Right lobe of liver (tissue), 6 donors: Measurements from ENCODE around the gene SYT11. TPM values are rescaled to one million over a fixed set of nuclear protein-coding genes. Genes with fewer than 3 reads are reported as not detected.
"Not testable (repeated sequence)": the region's sequence is repeated elsewhere in the genome, so short reads cannot be mapped to it uniquely, and the experiment has no call there.

Experiments used
- ATAC-seq, 4 donors: fragments of 200-7000 bp; cut with Tn5 transposase; one replicate each; pipeline ENCODE4 v1.9.1; 2020; ENCODE audit warnings: mild to moderate bottlenecking in 4 of 4, moderate library complexity in 4 of 4
- DNase-seq, 3 donors: peaks; one replicate each; pipeline ENCODE4 v3.0.0-alpha.2; 2020
- H3K27ac ChIP-seq, 3 donors: fragments of 200-600 bp; one replicate each; pipeline ENCODE4 v1.8.0; 2022
- H3K27me3 ChIP-seq, 2 donors: fragments of 200-600 bp; one replicate each; pipeline ENCODE4 v1.8.0; 2022
- H3K36me3 ChIP-seq, 4 donors: fragments of 200-600 bp; sonication (generic) in 1 of 4; one replicate each; pipeline versions ENCODE4 v1.5.1 to v1.8.0; 2017 to 2022; ENCODE audit warnings: control low read depth in 1 of 4
- H3K4me1 ChIP-seq, 4 donors: fragments of 200-600 bp; sonication (generic) in 1 of 4; one replicate each; pipeline versions ENCODE4 v1.5.1 to v1.8.0; 2017 to 2022; ENCODE audit warnings: control low read depth in 1 of 4
- H3K4me3 ChIP-seq, 3 donors: fragments of 200-600 bp; one replicate each; pipeline ENCODE4 v1.8.0; 2022
- H3K9me3 ChIP-seq, 4 donors: fragments of 200-600 bp; sonication (generic) in 1 of 4; one replicate each; pipeline versions ENCODE4 v1.5.1 to v1.8.0; 2017 to 2022; ENCODE audit warnings: control low read depth in 1 of 4
- CTCF ChIP-seq, 4 donors: fragments of 200-600 bp in 3 of 4; fragments of 450-650 bp in 1 of 4; IDR thresholded peaks; one replicate each; pipeline versions ENCODE4 v1.5.1 to v1.8.0; 2016 to 2022; ENCODE audit warnings: antibody characterized with exemption in 4 of 4, mild to moderate bottlenecking in 2 of 4
- POLR2A ChIP-seq: fragments of 450-650 bp; IDR thresholded peaks from one replicate; pipeline ENCODE4 v1.6.1; 2017; ENCODE audit warnings: antibody characterized with exemption, mild to moderate bottlenecking
- WGBS: methylation state at CpG from one replicate; pipeline ENCODE4 v1.1.6; 2018; ENCODE audit warnings: low coverage, low lambda C conversion rate; ENCODE audit not compliant: insufficient coverage; ENCODE audit errors: missing lambda C conversion rate; 5-methylcytosine and 5-hydroxymethylcytosine counted together
- intact Hi-C, 2 donors: fragments of 100-400 bp; cut with DNase I; formaldehyde crosslinking; loops; one replicate each; pipeline versions ENCODE4 v1.11.2 to v1.14.1; 2022
- total RNA-seq, 6 experiments: library from RNA; depleted of rRNA in 2 of 6; stranded (reverse); fragments of >200 nt in 2 of 6; fragmentation: NEBNext Ultra II Directional in 3 of 6; extraction: Animal tissue kit (Norgen Biotek cat#: 25700) in 3 of 6; gene quantifications; one replicate each; pipeline versions ENCODE4 v1.1.0 to v1.2.4, GENCODE V29; 2016 to 2023
- donor health status: DM: no; HTN: yes; CAD: no.
- donor health status: DM: no; HTN: no; CAD: no.
- donor health status: DM: no; HTN: no; CAD: no.
- donor health status: DM: no; HTN: yes; CAD: no.
- donor health status: DM: no; HTN: yes; CAD: no.

SYT11 gene
- total RNA-seq, 6 experiments from 2014 or later: 0.46 to 1.5 (median 0.73) TPM

DNA sequence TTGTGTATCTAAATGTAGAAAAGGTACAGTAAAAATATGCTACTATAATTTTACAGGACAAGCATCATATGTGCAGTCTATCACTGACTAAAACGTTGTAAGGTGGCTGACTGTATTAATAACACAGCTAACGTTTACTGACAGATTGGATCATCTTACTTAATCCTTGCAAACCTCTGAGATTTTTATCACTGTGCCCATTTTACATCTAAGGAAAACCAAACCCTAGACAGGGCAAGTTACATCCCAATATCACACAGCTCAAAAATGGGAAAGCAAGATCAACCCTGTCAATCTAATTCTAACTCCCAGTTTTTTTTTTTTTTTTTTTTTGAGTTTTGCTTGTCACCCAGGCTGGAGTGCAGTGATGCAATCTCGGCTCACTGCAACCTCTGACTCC is 59.3 kb downstream of the SYT11 start:
- intact Hi-C loops: no loop called here
- H3K27me3 ChIP-seq: no peaks in the 10 kb centered on the region
- H3K4me3 ChIP-seq: no peak overlapping the region
- no peaks in the 10 kb centered on the region for H3K4me1 ChIP-seq
- no peak for DNase-seq
- no peak overlapping the region for H3K27ac ChIP-seq
- WGBS: 62% methylated on average over 3 of the region's 3 CpGs
- no peak for TF ChIP-seq CTCF (IDR thresholded peaks at IDR 0.05)
- TF ChIP-seq POLR2A: no peak
- ATAC-seq: no peak
- H3K36me3 ChIP-seq: peaks cover 14 to 98% (median 53%) of the 10 kb centered on the region in 4 donors
- H3K9me3 ChIP-seq: no peaks in the 10 kb centered on the region

DNA sequence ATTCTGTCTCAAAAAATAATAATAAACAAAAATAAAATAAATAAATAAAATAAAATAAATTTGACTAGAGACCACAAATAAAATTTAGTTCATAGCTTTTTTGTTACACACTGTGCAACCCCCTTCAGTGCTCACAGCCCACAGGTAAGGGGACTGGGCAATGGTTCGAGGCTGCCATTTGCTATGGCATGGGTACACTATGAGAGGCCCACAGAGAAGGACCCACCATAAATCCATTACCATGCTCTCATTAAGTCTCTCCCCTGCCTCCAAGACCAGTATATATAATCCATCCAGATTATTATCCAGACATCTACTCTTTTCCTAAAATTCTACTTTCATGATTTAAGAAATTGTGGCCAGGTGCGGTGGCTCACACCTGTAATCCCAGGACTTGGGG is 60.4 kb downstream of the SYT11 start:
- Histone ChIP-seq H3K4me1 (no peaks in the 10 kb centered on the region), H3K9me3 (no peaks in the 10 kb centered on the region), H3K27me3 (no peaks in the 10 kb centered on the region), H3K36me3 (peaks cover 14 to 98% (median 56%) of the 10 kb centered on the region in 4 donors), H3K4me3 (no peak overlapping the region), H3K27ac (no peak overlapping the region)
- 100% methylated on average over 2 of the region's 2 CpGs for WGBS
- TF ChIP-seq CTCF (IDR thresholded peaks at IDR 0.05): no peak
- ATAC-seq: no peak
- intact Hi-C loops: no loop called here
- no peak for DNase-seq

DNA sequence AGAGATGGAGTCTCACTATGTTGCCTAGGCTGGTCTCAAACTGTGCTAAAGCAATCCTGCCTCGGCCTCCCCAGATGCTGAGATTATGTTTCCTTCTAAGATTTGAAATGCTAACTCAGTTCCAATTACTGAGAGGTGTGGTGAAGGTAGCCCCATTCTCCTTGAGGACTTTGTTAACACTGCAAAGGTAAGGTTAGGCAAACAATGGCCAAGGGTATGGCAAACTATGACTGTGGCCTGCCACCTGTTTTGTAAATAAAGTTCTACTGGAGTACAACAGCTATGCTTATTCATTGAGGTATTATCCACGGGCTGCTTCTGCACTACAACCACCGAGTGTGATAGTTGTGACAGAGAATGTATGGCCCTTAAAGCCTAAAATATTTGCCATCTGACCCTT is 61.4 kb downstream of the SYT11 start:
- no peak overlapping the region for H3K27ac ChIP-seq
- no peaks in the 10 kb centered on the region for H3K27me3 ChIP-seq
- intact Hi-C loops: no loop called here
- no peak overlapping the region for H3K4me3 ChIP-seq
- no peaks in the 10 kb centered on the region for H3K4me1 ChIP-seq
- 93% methylated on average over 2 of the region's 3 CpGs for WGBS
- no peak for TF ChIP-seq CTCF (IDR thresholded peaks at IDR 0.05)
- ATAC-seq: no peak
- no peaks in the 10 kb centered on the region for H3K9me3 ChIP-seq
- no peak for DNase-seq
- peaks cover 20 to 98% (median 56%) of the 10 kb centered on the region in 4 donors for H3K36me3 ChIP-seq

DNA sequence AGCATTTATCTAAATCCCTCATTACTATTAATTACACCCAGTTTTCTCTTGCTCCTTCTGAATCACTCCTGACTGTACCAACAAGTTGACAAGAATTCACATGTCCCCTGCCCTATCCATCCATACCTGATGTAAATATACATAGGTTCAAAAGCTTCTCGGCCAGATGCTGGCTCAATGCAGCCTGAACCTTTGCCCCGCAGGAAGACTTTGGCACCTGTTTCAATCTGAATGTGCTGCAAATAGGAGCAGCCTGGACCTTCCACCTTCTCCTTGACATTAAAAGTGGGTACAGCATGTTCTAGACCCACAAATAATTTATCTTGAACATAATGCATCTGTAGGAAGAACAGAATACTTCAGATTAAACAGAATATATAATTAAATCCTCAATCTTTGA is 66.1 kb downstream of the SYT11 start:
- H3K4me1 ChIP-seq: no peaks in the 10 kb centered on the region
- H3K27ac ChIP-seq: no peak overlapping the region
- H3K4me3 ChIP-seq: no peak overlapping the region
- 68% methylated on average over 2 of the region's 2 CpGs for WGBS
- intact Hi-C loops: no loop called here
- ATAC-seq: no peak
- no peak for DNase-seq
- H3K36me3 ChIP-seq: peaks cover 15 to 96% (median 61%) of the 10 kb centered on the region in 4 donors
- TF ChIP-seq POLR2A: no peak
- no peaks in the 10 kb centered on the region for H3K27me3 ChIP-seq
- no peaks in the 10 kb centered on the region for H3K9me3 ChIP-seq

- no peak for TF ChIP-seq CTCF (IDR thresholded peaks at IDR 0.05)
- no peak for TF ChIP-seq POLR2A
- Histone ChIP-seq H3K36me3 (peaks cover 15 to 85% (median 53%) of the 10 kb centered on the region in 4 donors), H3K27ac (no peak overlapping the region), H3K4me1 (peaks cover 0 to 30% (median 9%) of the 10 kb centered on the region in 4 donors), H3K9me3 (no peaks in the 10 kb centered on the region), H3K4me3 (no peak overlapping the region), H3K27me3 (no peaks in the 10 kb centered on the region)
- DNase-seq (no peak), ATAC-seq (no peak)
- intact Hi-C loops: no loop called here
- WGBS: 52% methylated on average over 5 of the region's 5 CpGs
Measured at GRCh38 chr1:155929057-155929456, 69.7 kb downstream of the SYT11 start.

DNA sequence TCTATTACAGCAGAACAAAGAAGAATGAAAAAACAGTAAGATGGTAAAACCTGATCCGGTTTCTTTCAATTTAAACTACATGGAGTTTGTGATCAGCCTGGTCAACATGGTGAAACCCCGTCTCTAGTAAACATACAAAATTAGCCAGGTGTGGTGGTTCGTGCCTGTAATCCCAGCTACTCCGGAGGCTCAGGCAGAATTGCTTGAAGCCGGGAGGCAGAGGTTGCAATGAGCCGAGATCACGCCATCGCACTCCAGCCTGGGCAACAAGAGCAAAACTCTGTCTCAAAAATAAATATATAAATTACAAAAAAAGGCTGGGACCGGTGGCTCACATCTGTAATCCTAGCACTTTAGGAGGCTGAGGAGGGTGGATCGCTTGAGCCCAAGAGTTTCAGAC is 71.4 kb downstream of the SYT11 start:
- peaks cover 0 to 30% (median 9%) of the 10 kb centered on the region in 4 donors for H3K4me1 ChIP-seq
- H3K27ac ChIP-seq, DNase-seq, intact Hi-C loops, ATAC-seq, H3K27me3 ChIP-seq, H3K9me3 ChIP-seq, H3K4me3 ChIP-seq: not testable (repeated sequence)
- WGBS: 79% methylated on average over 6 of the region's 10 CpGs
- H3K36me3 ChIP-seq: peaks cover 9 to 68% (median 41%) of the 10 kb centered on the region in 4 donors
